C4-2B (cell line): Measurements from ENCODE around the gene CLDN6.

ENCODE experiments used
- H3K27ac ChIP-seq: fragments of 450-650 bp; 2 replicates; pipeline ENCODE4 v1.5.1; 2017
- ZFX ChIP-seq: fragments of 450-650 bp; IDR thresholded peaks from 2 replicates; pipeline ENCODE4 v1.6.1; 2017
- TF ChIP-seq, protein P1 (sequence below): fragments of 450-650 bp; conservative IDR thresholded peaks from 2 replicates; pipeline ENCODE4 v1.5.1; 2017; ENCODE audit warnings: mild to moderate bottlenecking

CLDN6 gene

GRCh38 chr16:2985462-2985861 lies 32.5 kb downstream of the CLDN6 start:
- peak overlapping the region; percentile 7; the same call in 1 of the 2 replicates for H3K27ac ChIP-seq
- TF ChIP-seq, protein P1, sequence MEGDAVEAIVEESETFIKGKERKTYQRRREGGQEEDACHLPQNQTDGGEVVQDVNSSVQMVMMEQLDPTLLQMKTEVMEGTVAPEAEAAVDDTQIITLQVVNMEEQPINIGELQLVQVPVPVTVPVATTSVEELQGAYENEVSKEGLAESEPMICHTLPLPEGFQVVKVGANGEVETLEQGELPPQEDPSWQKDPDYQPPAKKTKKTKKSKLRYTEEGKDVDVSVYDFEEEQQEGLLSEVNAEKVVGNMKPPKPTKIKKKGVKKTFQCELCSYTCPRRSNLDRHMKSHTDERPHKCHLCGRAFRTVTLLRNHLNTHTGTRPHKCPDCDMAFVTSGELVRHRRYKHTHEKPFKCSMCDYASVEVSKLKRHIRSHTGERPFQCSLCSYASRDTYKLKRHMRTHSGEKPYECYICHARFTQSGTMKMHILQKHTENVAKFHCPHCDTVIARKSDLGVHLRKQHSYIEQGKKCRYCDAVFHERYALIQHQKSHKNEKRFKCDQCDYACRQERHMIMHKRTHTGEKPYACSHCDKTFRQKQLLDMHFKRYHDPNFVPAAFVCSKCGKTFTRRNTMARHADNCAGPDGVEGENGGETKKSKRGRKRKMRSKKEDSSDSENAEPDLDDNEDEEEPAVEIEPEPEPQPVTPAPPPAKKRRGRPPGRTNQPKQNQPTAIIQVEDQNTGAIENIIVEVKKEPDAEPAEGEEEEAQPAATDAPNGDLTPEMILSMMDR = no peak
- TF ChIP-seq ZFX = no peak

GRCh38 chr16:2983706-2984136 lies 34.3 kb downstream of the CLDN6 start:
- TF ChIP-seq, protein P1 = peak; percentile 98
- TF ChIP-seq ZFX = no peak
- H3K27ac ChIP-seq = peak overlapping the region; percentile 14; the same call in 1 of the 2 replicates

DNA sequence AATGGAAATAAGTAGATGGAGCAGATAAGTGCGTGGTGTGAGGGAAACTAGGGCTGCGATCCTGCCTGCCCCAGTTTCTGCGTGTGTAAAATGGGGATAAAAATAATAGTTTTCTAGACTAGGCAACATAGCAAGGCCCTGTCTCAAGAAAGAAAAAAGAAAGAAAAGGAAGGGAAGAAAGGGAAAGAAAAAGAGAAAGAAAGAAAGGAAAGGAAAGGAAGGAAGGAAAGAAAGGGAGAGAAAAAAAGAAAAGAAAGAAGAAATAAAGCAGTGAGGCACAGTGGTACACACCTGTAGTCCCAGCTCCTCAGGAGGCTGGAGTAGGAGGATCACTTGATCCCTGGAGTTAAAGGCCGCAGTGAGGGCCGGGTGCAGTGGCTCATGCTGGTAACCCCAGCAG lies 35.6 kb downstream of the CLDN6 start:
- no peak overlapping the region for H3K27ac ChIP-seq
- TF ChIP-seq, protein P1 = no peak
- no peak for TF ChIP-seq ZFX

DNA sequence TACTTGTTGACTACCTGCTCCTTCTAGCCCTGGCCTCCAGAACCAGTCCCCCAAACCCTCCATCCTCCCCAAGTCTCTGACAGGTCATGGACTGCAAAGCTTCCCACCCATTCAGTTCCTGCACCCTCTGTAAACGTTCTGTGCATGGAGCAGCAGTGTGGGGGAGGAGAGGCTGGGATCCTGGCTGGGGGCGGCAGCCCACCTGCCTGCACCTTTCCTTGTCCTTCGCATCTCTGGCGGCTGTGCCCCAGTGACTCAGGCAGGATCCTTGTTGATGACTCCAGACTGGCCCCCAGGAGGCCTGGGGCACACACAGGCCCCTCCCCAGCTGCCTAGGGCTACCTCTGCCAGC lies 36.1 kb downstream of the CLDN6 start:
- H3K27ac ChIP-seq = no peak overlapping the region
- no peak for TF ChIP-seq ZFX
- TF ChIP-seq, protein P1 = no peak

- TF ChIP-seq, protein P1 = no peak
- TF ChIP-seq ZFX = no peak
- peak overlapping the region; percentile 94 for H3K27ac ChIP-seq
These were observed 36.6 kb downstream of the CLDN6 start for GRCh38 chr16:2981177-2981898.

- TF ChIP-seq, protein P1 = no peak
- peak; percentile 80; the same call in 1 of the 2 replicates for TF ChIP-seq ZFX
- H3K27ac ChIP-seq = peak within 1 kb of the TSS; percentile 94
These were observed 37.5 kb downstream of the CLDN6 start, which contains the start of gene PKMYT1 for GRCh38 chr16:2980227-2981176. PKMYT1 (minus strand) TSS chr16:2980446; CDS start chr16:2979657, 789 bp downstream.
